Right lung (tissue), 5 donors: ENCODE measurements around the gene LUC7L. TPM values are rescaled to one million over a fixed set of nuclear protein-coding genes. Genes with fewer than 3 reads are reported as not detected.
"Not testable (repeated sequence)": the region's sequence is repeated elsewhere in the genome, so short reads cannot be mapped to it uniquely, and the experiment has no call there.

Experiments
- DNase-seq, 2 donors: peaks; one replicate each; pipeline ENCODE4 v3.0.0-alpha.2; 2013
- polyA plus RNA-seq, 5 donors: library from polyadenylated mRNA; unstranded; fragments of 120-200 nt; gene quantifications; one replicate each; pipeline versions ENCODE4 v1.2.1 to v1.2.3, GENCODE V29; 2013; ENCODE audit warnings: inconsistent platforms in 1 of 5, low replicate concordance in 1 of 5; ENCODE audit not compliant: insufficient read length in 5 of 5, insufficient read depth in 1 of 5

The LUC7L gene
- polyA plus RNA-seq, 5 donors, result 121 to 164 (median 135) TPM

GRCh38 chr16:234468-235305, 5.4 kb upstream of the LUC7L start, which contains the start of gene FAM234A:
FAM234A (plus strand) TSS chr16:234821; CDS start chr16:254414, 19,593 bp downstream.
- DNase-seq, result peak; percentile 94

- DNase-seq, result no peak
Measured at GRCh38 chr16:230949-231348, 1.7 kb upstream of the LUC7L start.

DNA sequence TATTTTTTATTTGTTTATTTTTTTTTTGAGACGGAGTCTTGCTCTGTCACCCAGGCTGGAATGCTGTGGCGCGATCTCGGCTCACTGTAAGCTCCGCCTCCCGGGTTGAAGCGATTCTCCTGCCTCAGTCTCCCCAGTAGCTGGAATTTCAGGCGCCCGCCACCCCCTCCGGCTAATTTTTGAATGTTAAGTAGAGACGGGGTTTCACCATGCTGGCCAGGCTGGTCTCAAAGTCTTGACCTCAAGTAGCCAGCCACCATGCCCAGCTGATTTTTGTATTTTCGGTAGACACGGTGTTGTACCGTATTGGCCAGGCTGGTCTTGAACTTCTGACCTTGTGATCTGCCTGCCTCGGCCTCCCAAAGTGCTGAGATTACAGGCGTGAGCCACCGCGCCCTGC, 1.1 kb upstream of the LUC7L start:
- not testable (repeated sequence) for DNase-seq

GRCh38 chr16:229731-230281, 557 bp upstream of the LUC7L start:
- no peak for DNase-seq

- no peak for DNase-seq
Measured at GRCh38 chr16:228151-228851, 948 bp downstream of the LUC7L start.

DNA sequence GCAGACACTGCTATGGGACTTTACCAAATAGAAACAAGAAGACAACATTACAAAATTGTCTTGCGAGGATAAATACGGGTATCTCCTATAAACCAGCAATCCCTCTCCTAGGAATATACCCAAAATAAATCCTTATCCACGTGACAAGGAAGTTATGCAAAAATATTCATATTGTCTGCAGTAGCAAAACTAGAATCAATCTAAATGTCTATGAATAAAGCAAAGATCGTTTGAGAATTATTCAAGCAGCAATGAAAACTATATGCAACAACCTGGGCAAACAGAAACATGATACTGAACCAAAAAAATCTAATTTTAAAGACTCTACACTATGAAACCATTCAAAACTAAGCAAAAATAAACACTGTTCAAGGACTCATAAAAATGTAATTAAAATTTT, 9.2 kb downstream of the LUC7L start:
- DNase-seq, result no peak

- DNase-seq, result no peak
Measured at GRCh38 chr16:212999-213398, 16.2 kb downstream of the LUC7L start.

GRCh38 chr16:211631-212180, 17.5 kb downstream of the LUC7L start:
- not testable (repeated sequence) for DNase-seq

DNA sequence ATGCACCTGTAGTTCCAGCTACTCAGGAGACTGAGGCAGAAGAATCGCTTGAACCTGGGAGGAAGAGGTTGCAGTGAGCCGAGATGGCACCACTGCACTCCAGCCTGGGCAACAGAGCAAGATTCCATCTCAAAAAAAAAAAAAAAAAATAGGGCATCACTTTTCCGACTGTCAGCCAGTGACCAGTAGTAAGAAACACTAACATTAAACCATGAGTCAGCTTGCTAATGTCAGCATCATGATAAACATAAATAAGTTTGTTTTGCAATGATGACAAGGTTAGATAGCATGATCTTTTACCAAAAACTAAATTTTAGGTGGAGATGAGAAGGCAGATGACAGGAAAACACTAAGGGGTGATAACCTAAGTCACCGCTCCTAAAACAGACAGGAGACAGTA, 19.9 kb downstream of the LUC7L start:
- not testable (repeated sequence) for DNase-seq

- not testable (repeated sequence) for DNase-seq
Measured at GRCh38 chr16:204046-204445, 25.2 kb downstream of the LUC7L start.

DNA sequence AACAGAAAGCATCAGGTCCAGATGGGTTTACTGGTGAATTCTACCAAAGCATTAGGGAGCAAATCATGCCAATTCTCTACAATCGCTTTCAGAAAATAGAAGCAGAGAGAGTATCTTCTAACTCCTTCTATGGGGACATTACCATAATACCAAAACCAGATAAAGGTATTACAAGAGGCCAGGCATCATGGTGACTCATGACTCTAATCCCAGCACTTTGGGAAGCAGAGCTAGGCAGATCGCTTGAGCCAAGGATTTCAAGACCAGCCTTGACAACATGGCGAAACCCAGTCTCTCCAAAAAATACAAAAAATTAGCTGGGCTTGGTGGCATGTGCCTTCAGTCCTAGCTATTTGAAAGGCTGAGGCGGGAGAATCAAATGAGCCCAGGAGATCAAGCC, 26.0 kb downstream of the LUC7L start:
- DNase-seq, result no peak

- no peak for DNase-seq
Measured at GRCh38 chr16:200388-200787, 28.9 kb downstream of the LUC7L start.

DNA sequence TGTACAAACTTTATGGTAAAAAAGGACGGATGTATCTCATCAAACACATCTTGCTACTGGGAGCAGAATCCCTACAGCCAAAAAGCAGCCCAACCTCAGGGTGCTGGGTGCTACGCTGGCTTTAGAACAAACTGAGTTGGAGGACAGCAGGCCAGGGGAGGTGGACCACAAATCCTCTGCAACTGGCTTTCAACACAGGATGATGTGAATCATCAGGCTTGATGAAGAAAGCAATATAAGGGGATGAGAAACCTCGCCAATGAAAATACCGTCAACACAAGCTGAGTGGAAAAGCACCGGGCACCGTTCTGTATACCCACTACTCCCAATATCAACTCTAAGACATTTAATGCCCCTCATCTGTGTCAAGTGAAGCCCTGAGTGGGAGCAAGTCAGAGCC, 34.7 kb downstream of the LUC7L start:
- no peak for DNase-seq

GRCh38 chr16:193441-193840, 35.8 kb downstream of the LUC7L start:
- DNase-seq, result no peak

- DNase-seq, result no peak
Measured at GRCh38 chr16:192686-193085, 36.6 kb downstream of the LUC7L start.

DNA sequence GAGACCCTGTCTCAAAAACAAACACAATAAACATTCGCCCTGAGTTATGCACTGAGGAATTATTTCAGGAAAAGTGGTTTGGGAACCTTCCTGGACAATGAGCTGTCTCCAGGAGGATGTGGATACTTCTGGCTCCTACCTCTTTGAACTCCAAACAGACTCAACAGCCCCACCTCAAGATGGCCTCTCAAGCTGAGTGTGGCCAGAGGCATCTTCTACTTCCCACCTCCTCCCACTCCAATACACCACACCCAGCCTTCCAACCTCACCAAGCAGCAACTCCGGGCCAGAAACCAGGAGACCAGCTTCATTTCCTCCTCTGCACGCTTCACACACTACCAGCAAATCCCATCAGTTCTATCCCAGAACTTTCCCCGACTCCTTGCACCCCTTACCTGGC, 37.4 kb downstream of the LUC7L start:
- DNase-seq, result no peak

DNA sequence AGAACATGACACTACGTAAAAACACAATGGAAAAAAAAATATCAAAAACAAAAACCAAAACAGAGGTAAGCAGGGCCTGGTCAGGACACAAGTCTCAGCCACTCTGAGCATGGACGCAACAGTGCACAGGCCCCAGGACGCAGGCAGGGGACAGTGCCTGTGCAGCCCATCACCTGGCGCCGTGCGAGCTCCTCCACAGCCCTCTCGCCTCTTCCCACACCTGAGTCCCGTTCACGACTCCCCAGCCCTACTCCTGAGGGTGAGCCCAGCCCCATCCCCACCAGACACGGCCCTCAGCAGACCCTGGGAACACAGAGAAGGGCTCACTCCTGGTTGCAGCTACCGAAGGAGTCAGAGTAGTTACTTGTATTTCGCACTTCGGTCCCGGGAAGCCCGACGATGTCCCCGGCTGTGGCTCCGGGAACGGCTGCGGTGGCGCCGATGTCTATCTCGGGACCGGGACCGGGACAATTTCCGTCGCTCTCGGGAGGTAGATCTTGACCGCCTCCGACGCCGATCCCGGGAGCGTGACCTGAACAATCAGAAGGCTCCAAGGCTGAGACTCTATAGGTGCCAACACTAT, 39.6 kb downstream of the LUC7L start:
- no peak for DNase-seq

DNA sequence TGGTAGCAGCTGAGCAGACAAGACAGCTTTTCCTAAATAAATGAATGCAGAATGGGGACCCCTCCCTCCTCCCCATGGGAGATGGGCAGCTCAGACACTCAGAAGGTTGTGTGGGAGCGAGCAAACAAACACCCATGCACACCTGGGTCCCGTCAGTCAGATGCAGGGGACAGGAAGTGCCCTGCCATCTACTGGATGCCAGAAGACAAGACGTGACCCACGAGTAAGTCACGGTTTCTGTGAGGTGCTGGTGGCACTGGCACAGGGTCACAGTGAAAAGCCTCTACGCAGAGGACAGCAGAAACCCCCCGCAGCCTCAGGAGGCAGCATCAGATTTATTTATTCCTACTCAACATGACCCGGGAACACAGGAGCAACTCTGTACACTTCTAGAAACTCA, 40.6 kb downstream of the LUC7L start:
- DNase-seq, result no peak

GRCh38 chr16:187330-187729, 41.9 kb downstream of the LUC7L start:
- DNase-seq, result no peak

- no peak for DNase-seq
Measured at GRCh38 chr16:185691-186090, 43.6 kb downstream of the LUC7L start.

GRCh38 chr16:185213-185612, 44.0 kb downstream of the LUC7L start:
- DNase-seq, result no peak

- DNase-seq, result no peak
Measured at GRCh38 chr16:183005-183404, 46.2 kb downstream of the LUC7L start.
